ENCODE data around the gene MAEA.

The MAEA gene

GRCh38 chr4:1380368-1381151 is 90.9 kb downstream of the MAEA start:
- no peak for DNase-seq (ENCODE audit: low read depth)

DNA sequence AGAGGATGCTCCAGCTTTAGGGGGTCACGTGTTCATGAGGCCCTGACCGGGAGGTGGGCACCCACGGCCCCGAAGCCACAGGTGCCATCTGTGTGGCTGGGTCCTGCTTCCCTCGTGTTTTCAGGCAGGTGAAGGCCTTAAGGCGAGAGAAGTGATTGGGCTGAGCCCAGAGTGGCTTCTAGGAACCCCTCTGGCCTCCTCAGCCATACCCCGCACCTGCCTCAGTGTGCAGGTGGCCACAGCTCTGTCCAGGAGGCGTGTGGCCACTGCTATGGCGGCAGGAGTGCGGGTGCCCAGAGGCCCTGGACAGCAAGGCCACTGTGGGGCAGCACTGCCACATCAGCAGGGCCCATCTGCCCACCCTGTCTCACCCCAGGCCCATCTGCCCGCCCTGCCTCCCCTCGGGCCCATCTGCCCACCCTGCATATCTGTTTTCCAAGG is 91.5 kb downstream of the MAEA start:
- no peak for DNase-seq (ENCODE audit: low read depth)

DNA sequence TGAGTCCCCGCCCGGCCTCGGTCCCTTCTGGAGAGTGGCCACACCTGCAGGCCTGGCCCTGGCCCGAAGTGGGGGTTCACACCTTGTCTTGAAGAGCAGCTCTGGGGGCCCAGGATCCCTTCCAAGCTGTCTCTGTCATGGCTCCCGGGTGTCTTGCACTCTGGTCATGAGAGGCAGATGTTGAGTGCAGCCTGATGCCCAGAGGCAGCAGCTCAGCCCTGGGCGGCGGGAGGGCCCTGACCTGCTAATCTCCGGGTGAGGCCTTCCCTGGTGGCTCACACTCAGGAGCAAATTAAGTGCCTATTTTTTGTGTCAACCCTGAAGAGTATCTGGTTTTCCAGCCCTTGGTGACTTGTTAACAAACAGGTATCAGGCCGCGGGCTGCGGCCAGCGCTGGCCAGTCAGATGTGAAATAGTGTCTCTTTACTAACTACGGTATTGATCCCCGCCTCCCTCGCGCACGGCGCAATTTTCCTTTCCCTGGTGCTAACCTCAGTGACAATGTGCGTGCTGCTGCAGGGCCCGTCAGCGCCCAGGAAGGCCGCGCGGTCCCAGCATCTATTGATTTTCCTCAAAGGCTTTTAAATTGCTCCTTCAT is 92.4 kb downstream of the MAEA start:
- DNase-seq (ENCODE audit: low read depth) = no peak

DNA sequence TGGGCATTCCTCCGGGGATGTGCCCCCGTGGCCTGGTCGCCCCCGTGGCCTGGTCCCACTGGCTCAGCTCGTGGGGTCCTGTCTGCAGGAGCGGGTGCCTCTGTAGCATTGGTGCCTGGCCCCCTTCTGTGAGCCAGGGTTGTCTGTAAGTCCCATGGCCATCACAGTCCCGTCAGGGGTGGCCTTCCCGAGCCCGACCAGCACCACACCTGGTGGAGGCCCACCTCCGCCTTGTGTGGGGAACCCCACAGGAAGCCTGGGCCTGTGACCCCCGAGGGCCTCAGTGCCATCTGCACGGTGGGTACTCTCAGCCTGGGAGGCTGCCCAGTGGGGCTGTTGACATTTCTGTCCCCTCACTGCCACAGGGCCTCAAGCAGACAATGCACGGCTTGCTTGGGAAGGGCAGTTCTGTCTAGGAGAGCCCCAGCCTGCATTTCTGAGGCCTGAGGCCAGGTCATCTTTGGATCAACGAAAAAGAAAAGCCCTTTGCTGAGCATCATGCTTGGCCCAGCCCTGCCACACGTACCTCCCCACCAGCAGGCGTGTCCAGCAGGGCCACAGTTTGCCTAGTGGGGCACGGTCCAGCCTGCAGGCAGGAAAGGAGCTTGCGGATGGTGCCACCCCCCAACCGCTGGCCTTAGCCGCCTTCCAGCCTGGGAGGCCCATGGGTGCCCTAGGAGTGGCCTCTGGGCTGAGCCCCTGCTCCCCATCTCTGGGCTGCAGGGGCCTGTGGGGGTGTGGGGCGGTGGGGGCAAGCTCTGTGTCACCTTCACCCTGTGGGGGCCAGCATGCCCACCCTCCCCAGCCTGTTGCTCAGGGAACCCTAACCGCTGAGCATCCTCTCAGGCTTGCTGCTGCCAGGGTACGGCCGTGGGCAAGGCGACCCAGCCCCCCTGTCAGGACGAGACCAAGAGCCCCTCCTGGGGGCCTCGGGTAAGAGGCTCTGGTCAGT is 93.4 kb downstream of the MAEA start:
- no peak for DNase-seq (ENCODE audit: low read depth)

GRCh38 chr4:1383728-1384591 is 94.3 kb downstream of the MAEA start:
- DNase-seq (ENCODE audit: low read depth) = no peak

DNA sequence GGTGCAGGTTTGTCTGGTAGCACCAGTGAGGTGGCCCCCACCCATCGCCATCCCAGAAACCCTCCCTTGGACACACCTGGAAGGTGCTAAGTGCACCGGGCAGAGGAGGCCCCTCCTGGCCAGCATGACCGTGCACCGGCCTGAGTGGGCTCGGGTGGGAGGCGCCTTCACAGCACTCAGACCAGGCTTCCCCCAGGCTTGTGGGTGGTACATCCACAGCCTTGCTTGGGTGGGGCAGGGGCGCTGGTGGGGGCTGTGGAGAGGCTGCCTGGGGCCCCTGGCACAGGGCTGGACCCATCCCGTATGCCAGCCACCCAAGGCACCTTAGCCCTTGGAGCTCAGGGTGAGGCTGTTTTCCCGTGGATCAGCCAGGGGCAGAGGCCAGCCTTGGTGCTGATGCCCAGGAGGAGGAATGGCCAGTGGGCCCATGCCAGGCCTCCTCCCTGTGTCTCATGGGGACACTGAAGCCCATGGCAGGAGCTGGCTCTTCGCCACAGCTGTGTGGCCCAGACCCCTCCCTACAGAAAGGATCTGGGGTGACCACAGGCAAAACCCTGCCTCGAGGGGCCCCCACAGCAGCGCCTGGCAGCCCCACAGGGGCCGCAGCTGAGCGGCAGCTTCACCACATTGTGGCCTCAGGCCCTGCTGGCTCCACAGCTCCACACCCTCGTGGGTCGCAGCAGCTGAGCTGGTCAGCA is 95.1 kb downstream of the MAEA start:
- DNase-seq (ENCODE audit: low read depth) = no peak

GRCh38 chr4:1385373-1386340 is 96.0 kb downstream of the MAEA start:
- DNase-seq (ENCODE audit: low read depth) = no peak

Measured in GM04504 (cell line).